GM13977 (cell line): Measurements from ENCODE around the gene SESN3.

ENCODE experiments used
- DNase-seq: peaks from one replicate; pipeline ENCODE4 v3.0.0; 2012; ENCODE audit warnings: low spot score
- in situ Hi-C: fragments of 300-500 bp; cut with MboI; formaldehyde crosslinking; loops from one replicate; pipeline ENCODE4 v1.12.0; 2022; ENCODE audit warnings: low sequenced_read_pairs, low pct_unique_long_range_greater_than_20kb, mixed read lengths, inconsistent platforms; ENCODE audit not compliant: unreplicated experiment
- TF ChIP-seq, protein P1 (sequence below): IDR thresholded peaks from 2 replicates; pipeline ENCODE4 v1.5.1; 2012; ENCODE audit warnings: mild to moderate bottlenecking, control low read depth; ENCODE audit not compliant: insufficient read depth; ENCODE audit errors: extremely low read depth, missing control alignments

Gene SESN3

DNA sequence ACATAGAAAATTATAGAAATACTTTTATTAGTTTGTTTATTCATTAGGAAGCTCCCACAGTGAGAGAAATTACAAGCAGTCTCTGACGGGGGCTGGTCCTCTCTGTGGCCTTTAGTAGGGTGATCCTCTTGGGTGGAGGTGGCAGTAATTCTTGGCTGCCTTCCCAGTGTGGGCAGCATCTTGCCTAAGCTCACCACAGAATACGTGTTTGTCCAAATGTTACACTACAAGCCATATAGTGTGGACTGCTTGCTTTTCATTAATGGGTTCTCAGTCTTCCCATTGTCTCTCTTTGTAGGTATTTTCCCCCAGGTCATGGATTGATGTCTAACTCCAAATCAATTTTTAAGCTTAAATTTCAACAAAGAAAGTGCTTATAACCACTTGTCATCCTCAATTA is 98.0 kb downstream of the SESN3 start:
- TF ChIP-seq, protein P1, sequence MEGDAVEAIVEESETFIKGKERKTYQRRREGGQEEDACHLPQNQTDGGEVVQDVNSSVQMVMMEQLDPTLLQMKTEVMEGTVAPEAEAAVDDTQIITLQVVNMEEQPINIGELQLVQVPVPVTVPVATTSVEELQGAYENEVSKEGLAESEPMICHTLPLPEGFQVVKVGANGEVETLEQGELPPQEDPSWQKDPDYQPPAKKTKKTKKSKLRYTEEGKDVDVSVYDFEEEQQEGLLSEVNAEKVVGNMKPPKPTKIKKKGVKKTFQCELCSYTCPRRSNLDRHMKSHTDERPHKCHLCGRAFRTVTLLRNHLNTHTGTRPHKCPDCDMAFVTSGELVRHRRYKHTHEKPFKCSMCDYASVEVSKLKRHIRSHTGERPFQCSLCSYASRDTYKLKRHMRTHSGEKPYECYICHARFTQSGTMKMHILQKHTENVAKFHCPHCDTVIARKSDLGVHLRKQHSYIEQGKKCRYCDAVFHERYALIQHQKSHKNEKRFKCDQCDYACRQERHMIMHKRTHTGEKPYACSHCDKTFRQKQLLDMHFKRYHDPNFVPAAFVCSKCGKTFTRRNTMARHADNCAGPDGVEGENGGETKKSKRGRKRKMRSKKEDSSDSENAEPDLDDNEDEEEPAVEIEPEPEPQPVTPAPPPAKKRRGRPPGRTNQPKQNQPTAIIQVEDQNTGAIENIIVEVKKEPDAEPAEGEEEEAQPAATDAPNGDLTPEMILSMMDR, result no peak
- in situ Hi-C loops, result loop anchor here (10.0 to 25.0 kb wide), 2 partner anchors 58 to 521 kb away; no protein-coding TSS in a partner anchor
- no peak for DNase-seq

DNA sequence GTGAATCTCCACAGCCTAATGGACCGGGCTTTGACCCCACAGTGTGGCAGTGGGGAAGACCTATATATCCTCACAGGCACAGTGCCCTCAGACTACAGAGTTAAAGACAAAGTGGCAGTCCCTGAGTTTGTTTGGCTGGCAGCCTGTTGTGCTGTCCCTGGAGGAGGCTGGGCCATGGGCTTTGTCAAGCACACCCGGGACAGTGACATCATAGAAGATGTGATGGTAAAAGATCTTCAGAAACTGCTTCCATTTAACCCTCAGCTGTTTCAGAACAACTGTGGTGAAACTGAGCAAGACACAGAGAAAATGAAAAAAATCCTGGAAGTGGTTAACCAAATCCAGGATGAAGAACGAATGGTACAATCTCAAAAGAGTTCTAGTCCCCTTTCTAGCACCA is 102.4 kb downstream of the SESN3 start:
- in situ Hi-C loops, result loop anchor here (25.0 kb wide), 1 partner anchor 516 kb away; no protein-coding TSS in a partner anchor
- no peak for DNase-seq

DNA sequence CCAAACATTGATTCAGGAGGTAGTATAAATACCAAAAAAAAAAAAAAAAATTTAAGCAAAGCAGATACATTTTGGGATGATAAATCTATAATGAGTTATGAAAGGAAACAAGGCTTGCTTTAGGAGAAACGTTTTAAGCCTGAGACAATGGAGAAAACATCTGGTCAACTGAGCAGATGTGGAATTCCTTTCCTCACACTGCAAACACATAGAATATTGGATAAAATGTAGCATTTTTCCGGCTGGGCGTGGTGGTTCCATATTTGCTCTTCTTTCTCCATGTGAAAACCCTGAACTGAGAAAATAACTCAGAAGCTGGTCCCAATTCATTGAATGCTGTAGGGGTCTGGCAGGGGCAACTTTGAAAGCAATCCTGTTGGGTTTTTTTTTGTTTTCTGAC is 107.4 kb downstream of the SESN3 start:
- TF ChIP-seq, protein P1, result no peak
- DNase-seq, result no peak
- in situ Hi-C loops, result no loop called here

More for the DNA sequence above, 102.4 kb downstream of the SESN3 start:
- TF ChIP-seq, protein P1, result no peak

DNA sequence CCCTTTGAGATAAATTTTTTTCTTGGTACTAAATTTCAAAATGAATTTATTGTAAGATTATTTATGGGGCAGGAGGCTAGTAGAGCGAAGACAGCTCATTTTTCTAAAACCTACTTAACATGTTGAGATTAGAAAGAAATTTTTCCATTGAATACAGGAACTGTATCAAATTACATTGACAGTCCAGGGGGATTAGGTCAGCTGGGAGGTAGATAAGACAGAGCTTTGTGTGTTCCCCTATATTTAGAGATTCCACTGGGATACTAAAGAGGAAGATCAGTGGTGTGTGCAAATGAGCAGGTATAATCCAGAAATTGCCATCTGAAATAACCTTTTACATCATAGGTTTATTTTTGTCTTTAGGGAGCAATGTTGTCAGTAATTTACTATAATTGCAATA is 109.3 kb downstream of the SESN3 start:
- no peak for DNase-seq
- TF ChIP-seq, protein P1, result no peak
- in situ Hi-C loops, result no loop called here

DNA sequence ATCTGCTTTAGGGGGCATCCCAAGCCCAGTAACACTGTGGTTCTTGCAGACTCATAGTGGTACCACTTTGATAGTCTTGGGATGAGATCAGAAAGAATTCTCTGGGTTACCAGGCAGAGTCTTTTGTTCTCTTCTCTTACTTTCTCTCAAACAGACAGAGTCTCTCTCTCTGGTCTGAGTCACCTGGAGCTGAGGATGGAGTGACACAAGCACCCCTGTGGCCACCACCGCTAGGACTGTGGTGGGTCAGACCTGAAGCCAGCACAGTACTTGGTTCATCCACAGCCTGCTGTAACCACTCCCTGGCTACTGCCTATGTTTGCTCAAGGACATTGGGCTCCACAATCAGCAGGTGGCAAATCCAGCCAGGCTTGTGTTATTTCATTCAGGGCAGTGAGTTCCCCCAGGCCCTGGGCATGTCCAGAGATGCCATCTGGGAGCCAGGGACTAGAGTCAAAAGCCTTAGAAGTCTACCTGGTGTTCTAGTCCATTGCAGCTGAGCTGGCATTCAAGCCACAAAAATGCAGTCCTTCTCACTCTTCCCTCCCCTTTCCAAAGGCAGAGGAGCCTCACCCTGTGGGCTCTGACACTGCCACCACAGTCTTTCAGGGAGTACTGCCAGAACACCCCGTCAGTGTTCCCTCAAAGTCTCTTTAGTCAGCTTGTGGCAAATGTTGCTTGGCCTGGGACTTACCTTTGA is 111.5 kb downstream of the SESN3 start:
- TF ChIP-seq, protein P1, result no peak
- no peak for DNase-seq
- in situ Hi-C loops, result no loop called here

DNA sequence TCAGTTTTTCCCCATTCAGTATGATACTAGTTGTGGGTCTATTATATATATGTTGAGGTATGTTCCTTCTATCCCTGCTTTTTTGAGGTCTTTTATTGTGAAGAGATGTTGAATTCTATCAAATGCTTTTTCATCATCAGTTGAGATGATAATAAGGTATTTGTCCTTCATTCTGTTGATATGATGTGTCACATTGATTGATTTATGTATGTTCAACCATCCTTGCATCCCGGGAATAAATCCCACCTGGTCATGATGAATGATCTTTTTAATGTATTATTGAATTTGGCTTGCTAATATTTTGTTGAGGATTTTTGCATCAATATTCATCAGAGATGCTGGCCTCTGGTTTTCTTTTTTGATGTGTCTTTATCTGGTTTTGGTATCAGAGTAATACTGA is 115.4 kb downstream of the SESN3 start:
- in situ Hi-C loops, result no loop called here
- no peak for DNase-seq
- TF ChIP-seq, protein P1, result no peak
